Stimulated activated CD8-positive, alpha-beta memory T cell treated with anti-CD3 and anti-CD28 coated beads, Interleukin-2, amount 100 ng/mL, for 1 hour (primary cell): ENCODE results near the gene TNFRSF9.
A peak's percentile ranks its signal among the peaks of the same experiment; 100 is the strongest.
"Not testable (repeated sequence)": the region's sequence is repeated elsewhere in the genome, so short reads cannot be mapped to it uniquely, and the experiment has no call there.

Experiments used
- DNase-seq, 2 donors: peaks; one replicate each; pipeline ENCODE4 v3.0.0-alpha.2; 2020; ENCODE audit warnings: low read depth in 2 of 2

The TNFRSF9 gene

GRCh38 chr1:7919880-7920279, 20.8 kb downstream of the TNFRSF9 start:
- DNase-seq: no peak

- DNase-seq: not testable (repeated sequence)
Measured at GRCh38 chr1:7917971-7918370, 22.7 kb downstream of the TNFRSF9 start.

DNA sequence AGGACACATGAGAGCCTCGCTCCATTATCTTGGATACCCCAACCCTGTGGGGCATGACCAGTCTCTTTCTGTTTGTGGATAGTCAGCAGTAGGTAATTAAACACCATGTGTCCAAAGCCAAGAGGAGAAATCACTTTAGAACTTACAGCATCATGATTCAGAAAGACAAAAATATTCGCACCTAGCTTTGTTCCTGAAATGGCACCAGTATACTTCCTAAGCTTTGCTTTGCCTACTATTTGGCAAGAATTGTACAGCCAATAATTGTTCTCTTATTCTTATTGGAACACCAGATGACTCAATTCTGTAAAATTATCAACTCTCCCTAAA, 24.2 kb downstream of the TNFRSF9 start:
- DNase-seq: no peak

DNA sequence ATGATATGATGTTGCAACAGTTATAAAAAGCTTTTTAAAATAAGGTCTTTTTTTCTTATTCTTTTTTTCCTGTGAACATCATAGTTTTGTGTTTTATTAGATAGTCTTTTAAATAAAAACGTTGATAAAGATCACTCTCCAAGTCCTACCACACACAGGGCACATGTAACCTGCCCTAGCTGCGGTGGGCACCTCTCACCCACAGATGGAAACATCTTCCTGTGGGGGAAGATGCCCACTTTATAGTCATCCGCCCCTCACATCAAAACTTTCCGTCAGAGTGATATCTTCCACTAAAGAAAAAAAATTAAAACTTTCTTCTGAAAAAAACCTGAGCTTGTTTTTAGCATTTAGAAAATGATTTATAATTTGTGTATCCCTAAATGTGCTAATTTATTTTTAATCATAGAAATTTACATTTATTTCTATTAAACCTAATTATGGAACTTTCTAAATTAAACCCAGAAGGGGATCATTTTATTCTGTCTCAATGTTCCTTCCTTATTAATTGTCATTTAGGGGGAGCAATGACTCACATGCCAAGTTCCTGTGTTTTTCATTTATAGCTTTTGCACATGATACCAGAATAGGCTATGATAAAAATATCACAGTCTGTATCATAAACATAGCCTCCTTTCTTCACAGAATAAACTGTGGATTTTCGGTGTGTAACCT, 24.7 kb downstream of the TNFRSF9 start:
- peak; percentile 31 to 41 for DNase-seq

GRCh38 chr1:7912743-7913557, 27.7 kb downstream of the TNFRSF9 start:
- DNase-seq: no peak

- DNase-seq: no peak
Measured at GRCh38 chr1:7912145-7912544, 28.5 kb downstream of the TNFRSF9 start.

- DNase-seq: no peak
Measured at GRCh38 chr1:7905262-7905661, 35.4 kb downstream of the TNFRSF9 start.

DNA sequence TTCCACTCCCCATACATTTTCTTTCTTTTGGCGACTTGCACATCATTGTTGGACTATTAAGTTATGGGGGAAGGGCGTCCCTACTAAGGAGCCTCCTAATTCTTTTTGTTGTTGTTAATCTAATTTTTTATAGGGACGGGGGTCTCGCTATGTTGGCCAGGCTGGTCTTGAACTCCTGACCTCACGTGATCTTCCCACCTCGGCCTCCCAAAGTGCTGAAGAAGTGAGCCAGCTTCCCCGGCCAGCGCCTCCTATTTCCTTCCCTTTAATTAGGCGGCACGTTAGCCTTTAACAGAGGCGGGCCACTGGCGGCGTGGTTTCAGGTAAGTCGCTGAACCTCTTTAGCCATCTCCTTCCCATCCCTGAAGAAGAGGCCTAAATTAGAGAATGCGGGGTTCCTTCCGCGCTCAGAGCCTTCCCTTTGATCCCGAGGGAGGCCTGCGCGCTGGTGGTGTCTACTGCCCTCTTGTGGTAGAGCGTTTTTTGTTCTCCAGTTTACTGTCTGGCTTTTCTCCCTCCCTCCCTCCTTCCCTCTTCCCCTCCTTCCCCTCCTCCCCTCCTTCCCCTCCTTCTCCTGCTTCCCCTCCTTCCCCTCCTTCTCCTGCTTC, 38.1 kb downstream of the TNFRSF9 start:
- DNase-seq: peak; percentile 8 to 39

DNA sequence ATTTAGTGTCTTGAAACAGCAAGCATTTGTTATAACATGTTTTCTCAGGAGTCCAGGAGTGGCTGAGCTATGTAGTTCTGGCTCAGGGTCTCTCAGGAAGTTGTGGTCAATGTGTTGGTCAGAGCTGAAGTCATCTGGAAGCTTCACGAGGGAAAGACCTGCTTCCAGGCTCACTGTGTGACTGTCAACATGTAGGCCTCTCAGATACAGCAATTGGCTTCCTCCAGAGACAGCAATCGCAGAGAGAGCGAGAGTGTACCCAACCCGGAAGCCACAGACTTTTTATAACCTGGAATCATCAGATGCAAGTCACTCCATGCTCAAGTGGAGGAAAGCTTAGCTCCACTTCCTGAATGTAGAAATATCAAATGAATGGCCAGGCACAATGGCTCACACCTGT, 40.9 kb downstream of the TNFRSF9 start:
- DNase-seq: no peak

DNA sequence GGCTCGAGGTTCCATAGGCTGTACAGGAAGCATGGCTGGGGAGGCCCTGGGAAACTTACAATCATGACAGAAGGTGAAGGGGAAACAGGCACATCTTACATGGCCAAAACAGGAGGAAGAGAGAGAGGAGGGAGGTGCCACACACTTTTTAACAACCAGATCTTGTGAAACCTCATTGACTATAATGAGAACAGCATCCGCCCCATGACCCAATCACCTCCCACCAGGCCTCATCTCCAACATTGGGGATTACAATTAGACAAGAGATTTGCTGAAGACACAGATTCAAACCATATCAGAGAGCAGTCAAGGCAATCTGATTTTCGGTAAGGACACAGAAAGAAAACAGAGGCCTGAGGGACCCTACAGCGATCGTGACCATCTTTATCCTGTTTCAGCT, 41.7 kb downstream of the TNFRSF9 start:
- DNase-seq: no peak

DNA sequence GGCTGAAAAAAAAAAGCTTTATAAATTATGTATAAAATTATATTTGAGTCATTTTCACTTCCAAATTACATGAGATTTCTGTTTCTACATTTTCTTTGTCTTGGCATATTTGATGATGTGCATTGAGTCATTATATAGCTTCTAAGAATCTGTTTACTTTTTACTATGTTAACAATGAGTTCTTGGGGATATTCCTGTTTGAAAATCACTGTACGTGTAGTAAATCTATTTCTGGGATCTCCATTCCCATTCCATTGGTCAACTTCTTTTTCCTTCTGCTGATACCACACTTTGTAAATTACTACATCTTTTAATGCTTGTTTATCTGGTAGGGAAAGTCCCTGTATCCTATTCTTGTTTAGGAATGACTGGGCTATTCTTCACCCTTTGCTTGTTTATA, 43.6 kb downstream of the TNFRSF9 start:
- DNase-seq: no peak

- no peak for DNase-seq
Measured at GRCh38 chr1:7893529-7894180, 47.0 kb downstream of the TNFRSF9 start.

GRCh38 chr1:7891804-7892203, 48.8 kb downstream of the TNFRSF9 start:
- no peak for DNase-seq

DNA sequence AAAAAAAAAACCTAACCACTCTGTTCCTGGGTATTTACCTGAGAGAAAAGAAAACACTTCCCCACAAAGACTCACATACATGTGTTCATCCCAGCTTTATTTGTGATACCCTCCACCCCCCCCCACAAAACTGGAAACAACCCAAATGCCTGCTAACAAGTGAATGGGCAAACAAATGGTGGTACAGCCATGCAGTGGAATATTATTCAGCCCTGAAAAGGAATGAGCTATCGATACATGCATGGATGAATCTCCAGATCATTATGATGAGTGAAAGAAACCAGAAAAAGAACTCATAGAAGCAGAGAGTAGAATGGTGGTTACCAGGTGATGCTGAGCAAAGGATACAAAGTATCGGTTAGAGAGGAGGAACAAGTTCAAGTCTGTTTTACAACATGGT, 49.8 kb downstream of the TNFRSF9 start:
- no peak for DNase-seq

GRCh38 chr1:7888248-7889081, 52.2 kb downstream of the TNFRSF9 start:
- DNase-seq: no peak

DNA sequence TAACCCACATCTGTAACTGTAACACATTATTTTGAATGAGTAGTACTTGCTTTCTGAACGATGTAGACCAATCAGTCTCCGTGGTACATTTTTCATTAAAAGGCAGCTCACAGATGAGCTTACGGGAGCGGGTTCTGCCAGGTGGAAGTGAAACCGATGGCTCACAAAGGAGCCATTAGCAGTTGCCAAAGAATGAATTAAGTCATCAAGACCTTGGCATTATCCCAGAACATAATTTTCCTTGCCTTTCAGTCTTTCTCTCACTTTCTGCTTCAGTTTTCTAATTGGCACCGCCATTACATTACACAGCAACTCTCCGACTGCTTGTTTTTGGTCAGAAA, 54.3 kb downstream of the TNFRSF9 start:
- DNase-seq: no peak

DNA sequence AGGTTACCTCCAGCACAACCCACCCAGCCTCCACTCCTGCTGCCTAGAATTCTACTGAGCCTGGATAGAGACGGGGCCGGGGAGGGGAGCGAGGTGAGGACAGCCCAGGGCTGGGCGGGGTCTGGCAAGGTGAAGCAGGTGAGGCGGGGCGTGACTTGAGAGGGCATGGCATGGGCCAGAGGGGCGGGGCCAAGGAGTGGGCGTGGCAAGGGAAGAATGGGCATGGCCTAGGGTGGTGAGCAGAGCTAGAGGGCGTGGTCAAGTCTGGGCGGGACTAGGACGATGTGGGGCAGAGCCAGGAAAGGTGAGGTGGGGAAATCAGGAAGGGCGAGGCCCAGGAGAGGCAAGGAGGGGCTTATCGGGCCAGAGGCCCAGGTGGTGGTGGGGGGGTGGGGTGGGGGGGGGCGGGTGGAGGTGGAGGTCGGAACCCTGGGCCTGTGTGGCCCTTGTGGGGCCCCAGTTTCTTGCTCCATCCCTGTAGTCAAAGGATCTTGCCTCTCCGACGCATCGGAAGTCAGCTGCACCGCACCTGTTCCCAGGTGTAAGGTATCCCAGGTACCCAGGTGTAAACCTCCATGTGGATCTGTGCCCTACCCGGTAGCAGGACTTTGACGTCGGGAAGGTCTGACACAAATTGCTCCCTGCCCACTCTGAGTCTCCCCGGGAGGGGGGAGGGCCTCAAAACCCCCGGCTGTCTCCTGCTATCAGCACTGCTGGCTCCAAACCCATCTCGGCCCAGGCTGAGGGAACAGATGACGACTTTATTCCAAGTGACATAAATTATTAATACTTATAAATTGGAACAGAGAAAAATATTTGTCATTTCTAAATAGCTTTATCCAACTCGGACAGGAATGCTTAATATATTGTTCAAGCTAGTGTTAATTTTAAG, 54.9 kb downstream of the TNFRSF9 start:
- no peak for DNase-seq

DNA sequence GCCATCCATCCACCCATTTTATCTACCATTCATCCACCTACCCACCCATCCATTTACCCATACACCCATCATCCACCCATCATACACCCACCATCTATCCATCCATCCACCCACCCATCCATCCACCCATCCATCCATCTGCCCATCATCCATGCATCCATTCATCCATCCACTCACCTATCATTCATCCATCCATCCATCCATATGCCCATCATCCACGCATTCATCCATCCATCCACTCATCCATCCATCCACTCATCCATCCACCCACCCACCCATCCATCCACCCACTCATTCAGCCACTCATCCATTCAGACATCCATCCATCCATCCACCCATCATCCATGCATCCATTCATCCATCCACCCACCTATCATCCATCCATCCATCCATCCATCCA, 55.9 kb downstream of the TNFRSF9 start:
- no peak for DNase-seq

- no peak for DNase-seq
Measured at GRCh38 chr1:7879228-7879627, 61.4 kb downstream of the TNFRSF9 start.

GRCh38 chr1:7878027-7878426, 62.6 kb downstream of the TNFRSF9 start:
- DNase-seq: no peak
